K562 (cell line): ENCODE data around the gene BEST2. TPM values are rescaled to one million over a fixed set of nuclear protein-coding genes. Genes with fewer than 3 reads are reported as not detected.

Source experiments
- CEBPG ChIP-seq, 3 experiments: fragments of 200-800 bp in 1 of 3; sonication (Bioruptor generic) in 1 of 3; sonication (generic) in 1 of 3; formaldehyde crosslinking in 1 of 3; IDR thresholded peaks in 2 of 3; conservative IDR thresholded peaks in 1 of 3; 2 replicates each; pipeline versions ENCODE4 v1.6.1 to v1.8.0; 2016 to 2022; ENCODE audit warnings: missing compliant biosample characterization in 2 of 3, missing genetic modification characterization in 2 of 3, mild to moderate bottlenecking in 1 of 3, missing genetic modification reagents in 1 of 3
- CGGBP1 ChIP-seq: fragments of 250-450 bp; sonication (Bioruptor Pico); IDR thresholded peaks from 2 replicates; pipeline ENCODE4 v1.9.0; 2021; ENCODE audit warnings: mild to moderate bottlenecking
- CUX1 ChIP-seq: fragments of 200-800 bp; sonication (Bioruptor generic); IDR thresholded peaks from 2 replicates; pipeline ENCODE4 v1.6.1; 2016; ENCODE audit warnings: missing genetic modification characterization, missing compliant biosample characterization
- E2F3 ChIP-seq: fragments of 250-450 bp; sonication (Bioruptor Pico); IDR thresholded peaks from 2 replicates; pipeline ENCODE4 v1.4.0; 2020; ENCODE audit warnings: mild to moderate bottlenecking
- E2F4 ChIP-seq: sonication (generic); formaldehyde crosslinking; IDR thresholded peaks from 2 replicates; pipeline ENCODE4 v1.8.0; 2022; ENCODE audit warnings: mild to moderate bottlenecking, low read depth, missing genetic modification reagents
- GABPB1 ChIP-seq: sonication (generic); formaldehyde crosslinking; IDR thresholded peaks from 2 replicates; pipeline ENCODE4 v1.8.0; 2022; ENCODE audit warnings: mild to moderate bottlenecking, missing genetic modification reagents
- IFI16 ChIP-seq: fragments of 250-450 bp; sonication (Bioruptor Pico); IDR thresholded peaks from 2 replicates; pipeline ENCODE4 v2.1.2; 2022; ENCODE audit warnings: mild to moderate bottlenecking, inconsistent platforms
- KAT8 ChIP-seq: fragments of 450-650 bp; IDR thresholded peaks from 2 replicates; pipeline ENCODE4 v1.6.1; 2016; ENCODE audit warnings: low read depth, mild to moderate bottlenecking
- MCM5 ChIP-seq: fragments of 450-650 bp; IDR thresholded peaks from 2 replicates; pipeline ENCODE4 v1.6.1; 2016; ENCODE audit warnings: low read depth
- NCOA6 ChIP-seq: fragments of 450-650 bp; IDR thresholded peaks from 2 replicates; pipeline ENCODE4 v1.6.1; 2017; ENCODE audit warnings: mild to moderate bottlenecking
- NELFE ChIP-seq: IDR thresholded peaks from 2 replicates; pipeline ENCODE4 v1.6.1; 2011; ENCODE audit warnings: mild to moderate bottlenecking; ENCODE audit not compliant: insufficient read depth, insufficient read length
- NR4A1 ChIP-seq, 2 experiments: fragments of 250-450 bp in 1 of 2; fragments of 450-650 bp in 1 of 2; sonication (Bioruptor Pico) in 1 of 2; IDR thresholded peaks; 2 replicates each; pipeline versions ENCODE4 v1.4.0 to v1.6.1; 2016 to 2020; ENCODE audit warnings: mild to moderate bottlenecking in 2 of 2, missing compliant biosample characterization in 1 of 2, missing genetic modification characterization in 1 of 2, moderate library complexity in 1 of 2
- PBX2 ChIP-seq, 2 experiments: IDR thresholded peaks in 1 of 2; conservative IDR thresholded peaks in 1 of 2; 2 replicates each; pipeline ENCODE4 v1.6.1; 2016; ENCODE audit warnings: low read depth in 2 of 2, mild to moderate bottlenecking in 1 of 2, missing compliant biosample characterization in 1 of 2, missing genetic modification characterization in 1 of 2, moderate library complexity in 1 of 2
- WHSC1 ChIP-seq: IDR thresholded peaks from one replicate; pipeline ENCODE4 v1.6.1; 2012; ENCODE audit warnings: low read length, control low read depth, inconsistent platforms
- ZKSCAN8 ChIP-seq: fragments of 200-800 bp; sonication (Bioruptor generic); IDR thresholded peaks from 2 replicates; pipeline ENCODE4 v1.6.1; 2016; ENCODE audit warnings: missing genetic modification characterization, missing compliant biosample characterization
- ZNF354B ChIP-seq: fragments of 250-450 bp; sonication (Bioruptor Pico); IDR thresholded peaks from 2 replicates; pipeline ENCODE4 v1.4.0; 2020
- ZNF699 ChIP-seq: fragments of 250-450 bp; sonication (Bioruptor Pico); IDR thresholded peaks from 2 replicates; pipeline ENCODE4 v1.8.0; 2021; ENCODE audit warnings: mild to moderate bottlenecking, moderate library complexity; ENCODE audit not compliant: insufficient replicate concordance
- polyA plus RNA-seq, 8 experiments: library from polyadenylated mRNA; depleted of rRNA in 4 of 8; stranded (reverse) in 5 of 8; unstranded in 3 of 8; fragments of >200 nt; fragmentation: Nextera tagmentation in 2 of 8; fragmentation: Illumina TruSeq in 1 of 8; extraction: Ambion mirVana in 2 of 8; extraction: Trizol in 1 of 8; gene quantifications; 2 replicates each; pipeline versions ENCODE4 v1.2.1 to v1.2.3, GENCODE V29; 2011 to 2014; ENCODE audit warnings: inconsistent platforms in 1 of 8, missing spikeins in 1 of 8
- total RNA-seq, 7 experiments: library from RNA; depleted of rRNA in 6 of 7; stranded (reverse); fragments of >200 nt in 6 of 7; fragmentation: Illumina TruSeq in 2 of 7; extraction: Trizol in 2 of 7; gene quantifications; 2 replicates each; pipeline versions ENCODE4 v1.2.1 to v1.2.3, GENCODE V29; 2011 to 2021; ENCODE audit warnings: low replicate concordance in 1 of 7

Gene BEST2
- total and polyA plus RNA-seq, 9 of the 15 experiments (the other 6 are each of a cell fraction or from before 2014, with no cell fraction given), result not detected

- TF ChIP-seq CGGBP1 (CRISPR knock-in tag) (no peak), IFI16 (CRISPR knock-in tag) (no peak), KAT8 (no peak), NR4A1 (CRISPR knock-in tag; IDR thresholded peaks at IDR 0.05) (no peak), NR4A1 (tag; IDR thresholded peaks at IDR 0.05) (no peak), CEBPG (CRISPR knock-in tag; IDR thresholded peaks at IDR 0.05) (peak; percentile 82), CEBPG (tag; conservative IDR thresholded peaks at IDR 0.05 in 1 of 2, IDR thresholded peaks at IDR 0.05 in 1 of 2) (peak in 1 of 2 experiments; percentile 91; a peak in 3 of 4 replicates), PBX2 (CRISPR knock-in tag; IDR thresholded peaks at IDR 0.05; ENCODE audit: low read depth) (no peak), PBX2 (tag; conservative IDR thresholded peaks at IDR 0.05; ENCODE audit: low read depth) (no peak), NELFE (no peak), CUX1 (CRISPR knock-in tag) (no peak), WHSC1 (no peak), ZKSCAN8 (CRISPR knock-in tag) (no peak), ZNF699 (CRISPR knock-in tag) (no peak), E2F4 (CRISPR knock-in tag) (no peak), E2F3 (CRISPR knock-in tag) (peak; percentile 81), NCOA6 (peak; percentile 91), ZNF354B (CRISPR knock-in tag) (no peak), MCM5 (no peak), GABPB1 (peak; percentile 87)
Measured at GRCh38 chr19:12789904-12790619, 38.5 kb downstream of the BEST2 start (continued).
